ENCODE measurements around the gene TOGARAM2.

TOGARAM2 gene

DNA sequence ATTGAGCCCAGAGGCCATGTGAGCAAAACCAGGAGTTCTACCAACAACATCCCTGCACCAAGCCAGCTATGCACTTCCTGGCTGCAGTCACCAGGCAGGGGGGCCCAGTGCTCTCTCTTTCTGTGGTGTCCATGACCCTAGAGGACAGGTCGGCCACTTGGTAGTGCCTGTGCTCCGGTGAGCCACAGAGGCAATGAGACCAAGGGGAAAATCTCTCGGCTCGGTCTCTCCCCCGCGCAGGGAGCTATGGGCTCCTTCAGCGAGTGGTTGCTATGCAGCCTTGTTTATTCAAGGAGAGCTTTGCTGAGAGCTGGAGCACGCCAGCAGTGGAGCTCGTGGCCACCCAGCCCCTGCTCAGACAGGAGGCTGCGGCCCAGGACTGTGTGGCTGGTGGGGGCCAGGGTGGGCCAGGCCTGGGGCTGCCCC lies at the start of gene TOGARAM2:
TOGARAM2 (plus strand) TSS at position 283 of the 426 bp plus-strand sequence. CDS start 13,537 bp downstream, outside the sequence.
- peak in 29 of 51 donors; percentile 16 to 75 (median 50) for DNase-seq

DNA sequence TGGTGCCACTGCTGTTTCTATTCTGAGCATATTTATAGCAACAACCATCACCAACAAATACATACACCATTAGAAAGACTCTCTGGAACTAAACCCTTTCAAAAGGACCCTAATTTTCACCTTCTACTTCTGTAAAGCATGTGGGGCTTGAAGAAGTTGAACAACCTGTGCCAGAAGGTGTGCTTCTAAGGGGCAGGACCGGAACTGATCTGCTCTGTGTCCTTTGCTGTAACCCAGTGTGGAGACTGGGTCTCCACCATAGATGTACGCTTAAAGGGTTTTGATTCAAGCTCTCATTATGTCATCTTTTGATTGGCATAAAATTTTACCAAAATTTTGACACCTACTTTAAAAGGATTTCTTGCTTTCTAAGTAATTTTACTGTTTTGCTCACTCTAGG lies 46.3 kb upstream of the TOGARAM2 start:
- DNase-seq: no peak

DNA sequence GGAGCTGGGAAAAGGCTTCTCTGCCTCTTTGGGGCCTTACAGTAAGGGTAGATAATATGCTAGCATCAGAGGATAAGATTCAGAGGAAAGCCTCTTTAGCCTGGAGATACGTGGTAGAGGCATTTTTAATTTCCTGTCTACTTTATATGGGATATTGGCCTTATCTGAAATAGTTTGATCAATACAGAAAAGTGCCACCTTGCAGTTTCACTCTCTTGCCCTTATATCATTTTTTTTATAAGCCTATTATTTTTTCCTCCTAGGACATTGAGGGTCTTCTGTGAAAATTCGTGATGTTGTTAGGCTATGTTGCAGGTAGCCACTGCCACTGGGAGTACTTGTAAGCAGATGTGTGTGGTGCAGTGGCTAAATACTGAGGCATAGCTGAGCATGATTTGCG lies 40.1 kb upstream of the TOGARAM2 start:
- DNase-seq: no peak

DNA sequence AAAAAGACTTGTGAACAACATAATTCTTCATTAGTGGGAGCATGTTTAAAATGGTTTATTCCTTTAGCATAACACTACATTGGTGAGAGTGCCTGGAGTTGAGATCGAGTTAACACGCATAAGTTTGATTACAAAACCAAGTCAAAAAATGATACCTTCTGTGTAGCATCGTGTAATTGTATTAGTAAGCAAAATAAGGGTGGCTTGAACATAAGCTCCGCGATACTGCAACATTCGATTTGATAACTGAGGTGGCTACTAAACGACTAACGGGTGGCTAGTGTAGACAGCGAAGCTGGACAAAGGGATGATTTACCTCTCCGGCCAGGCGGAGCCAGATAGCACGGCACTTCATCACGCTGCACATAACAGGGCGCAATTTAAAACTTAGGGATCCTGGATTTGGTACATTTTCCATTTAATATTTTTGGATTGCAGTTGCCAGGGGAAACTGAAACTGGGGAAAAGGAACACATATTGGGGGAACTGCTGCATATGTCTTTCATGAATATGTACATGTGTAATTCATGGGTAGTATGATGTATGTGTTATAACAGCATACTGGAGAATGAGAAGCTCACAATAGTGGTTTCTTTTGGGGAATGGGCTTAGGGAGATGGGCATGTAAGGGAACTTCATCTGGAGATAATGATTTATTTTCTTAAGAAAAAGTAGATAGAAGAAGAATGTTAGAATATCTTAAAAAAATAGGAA lies 36.4 kb upstream of the TOGARAM2 start:
- DNase-seq: no peak

DNA sequence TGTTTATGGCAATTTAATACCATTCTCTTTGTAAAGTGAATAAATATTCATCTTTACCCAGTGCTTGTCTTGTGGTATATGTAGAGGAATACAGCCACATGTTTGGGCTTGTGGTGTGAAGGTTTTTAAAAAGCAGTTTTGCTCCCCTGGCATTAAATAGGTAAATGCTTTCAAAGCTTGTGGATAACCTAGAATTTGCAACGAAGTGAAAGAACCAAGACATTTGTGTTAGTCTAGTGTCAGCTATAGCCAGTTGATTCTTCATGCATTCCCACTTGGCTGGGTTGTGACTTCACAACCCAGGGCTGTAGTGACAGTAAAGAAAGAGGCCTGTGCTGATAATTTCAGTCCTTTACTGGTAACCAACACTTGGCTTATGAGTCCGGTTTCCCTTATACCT lies 32.9 kb upstream of the TOGARAM2 start:
- no peak for DNase-seq

DNA sequence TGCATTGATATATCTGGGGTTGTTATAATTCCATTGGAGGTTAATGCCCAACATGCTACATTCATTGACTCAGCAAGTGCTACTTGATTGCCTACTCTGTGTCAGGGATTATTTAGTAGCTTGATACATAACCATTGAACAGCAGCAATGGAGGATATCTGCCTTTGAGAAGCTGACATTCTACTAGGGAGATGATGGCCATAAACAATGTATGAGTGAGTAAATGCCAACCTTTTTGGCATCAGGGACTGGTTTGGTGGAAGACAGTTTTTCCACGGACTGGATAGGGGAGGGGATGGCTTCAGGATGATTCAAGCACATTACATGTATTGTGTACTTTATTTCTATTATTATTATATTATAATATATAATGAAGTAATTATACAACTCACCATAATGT lies 31.9 kb upstream of the TOGARAM2 start:
- DNase-seq: no peak

DNA sequence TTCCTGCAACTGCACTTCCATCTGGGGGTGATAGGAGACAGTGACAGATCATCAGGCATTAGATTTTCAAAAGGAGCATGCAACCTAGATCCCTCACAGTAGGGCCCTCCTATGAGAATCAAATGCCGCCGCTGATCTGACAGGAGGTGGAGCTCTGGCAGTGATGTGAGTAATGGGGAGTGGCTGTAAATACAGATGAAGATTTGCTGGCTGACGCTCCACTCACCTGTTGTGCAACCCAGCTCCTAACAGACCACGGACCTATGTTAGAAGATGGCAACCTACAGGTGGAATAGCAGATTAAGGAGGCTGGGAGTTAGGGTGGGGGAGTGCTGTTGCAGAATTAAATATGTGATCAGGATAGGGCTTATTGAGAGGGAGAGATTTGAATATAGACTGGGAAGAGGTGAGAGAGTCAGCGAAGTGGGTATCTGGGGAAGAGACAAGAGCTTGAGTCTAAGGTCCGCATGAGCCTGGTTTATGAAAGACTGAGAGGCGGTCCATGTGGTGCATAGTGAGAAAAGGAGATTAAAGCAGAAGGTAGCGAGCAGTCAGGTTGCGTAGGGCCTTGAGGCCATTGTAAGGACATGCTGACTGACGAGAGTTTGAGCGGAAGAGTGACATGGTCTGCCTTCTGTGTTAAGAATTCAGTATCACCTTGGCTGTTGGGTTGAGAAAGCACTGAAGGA lies 31.3 kb upstream of the TOGARAM2 start:
- no peak for DNase-seq

DNA sequence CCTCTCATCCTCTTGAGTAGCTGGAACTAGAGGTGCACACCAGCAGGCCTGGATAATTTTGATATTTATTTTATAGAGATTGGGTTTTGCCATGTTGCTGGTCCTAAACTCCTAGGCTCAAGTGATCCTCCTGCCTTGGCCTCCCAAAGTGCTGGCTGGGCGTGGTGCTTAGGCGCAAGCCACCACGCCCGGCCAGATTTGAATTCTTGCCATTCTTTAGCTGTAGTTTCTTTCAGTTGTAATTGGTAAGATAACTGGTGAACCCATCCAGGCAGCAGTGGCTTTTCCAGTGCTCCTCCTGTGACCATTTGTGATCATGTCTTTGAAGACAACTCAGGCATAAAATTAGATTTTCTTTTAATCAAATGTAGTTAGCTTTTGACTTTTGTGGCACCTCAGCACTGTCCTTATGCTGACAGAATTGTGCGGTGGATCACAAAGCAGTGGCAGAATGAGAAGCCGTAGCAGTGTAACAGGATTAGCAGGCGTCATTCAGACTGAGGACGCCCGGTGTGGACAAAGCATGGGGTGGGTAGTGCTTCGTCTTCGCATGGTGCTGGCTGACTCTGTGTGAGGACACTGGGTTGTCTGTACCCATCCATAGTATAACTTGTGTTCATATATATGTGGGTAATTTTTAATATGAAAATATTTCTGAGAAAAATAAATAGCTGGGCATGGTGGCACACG lies 30.0 kb upstream of the TOGARAM2 start:
- DNase-seq: no peak

DNA sequence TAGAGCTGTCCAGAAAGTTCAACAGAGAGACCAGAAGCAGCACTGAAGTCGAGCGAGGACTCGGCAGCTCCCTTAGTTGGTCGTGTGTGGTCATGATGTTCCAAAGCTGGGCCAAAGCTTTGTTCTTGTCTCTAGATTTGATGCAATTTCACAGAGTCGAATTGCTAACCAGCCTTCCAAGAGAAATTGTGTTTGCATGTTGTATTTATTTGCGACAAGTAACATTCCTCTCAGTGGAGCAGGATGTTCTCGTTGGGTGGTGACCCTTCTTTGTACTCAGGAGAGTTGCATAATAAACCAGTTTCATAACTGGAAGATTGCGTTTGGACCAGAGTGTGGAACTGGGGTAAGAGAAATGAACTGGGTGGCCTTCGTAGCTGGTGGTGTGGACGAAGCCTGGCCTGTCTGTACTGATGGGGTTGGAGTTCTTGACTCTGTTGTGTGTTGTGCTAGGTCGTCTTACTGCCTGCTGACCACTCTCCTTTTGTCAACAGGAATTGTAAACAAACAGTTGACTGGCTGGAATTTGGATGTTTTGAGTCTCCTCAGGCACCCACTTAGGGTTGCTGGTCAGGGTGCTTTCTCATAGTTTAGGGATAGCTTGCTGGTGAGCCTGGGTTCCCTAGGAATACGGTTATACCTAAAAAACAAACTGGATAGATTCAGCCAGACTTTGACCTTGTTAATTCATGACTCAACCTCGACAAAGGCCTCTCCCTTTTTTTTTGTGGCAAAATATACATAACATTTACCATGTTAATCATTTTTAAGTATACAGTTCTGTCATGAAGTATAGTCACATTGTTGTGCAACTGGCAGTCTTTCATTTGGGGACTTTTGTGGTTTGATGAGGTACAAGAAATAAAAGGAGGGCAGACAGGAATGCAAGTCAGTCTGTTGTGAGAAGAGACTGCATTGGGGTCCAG lies 28.9 kb upstream of the TOGARAM2 start:
- peak in 1 of 51 donors; percentile 26 for DNase-seq

DNA sequence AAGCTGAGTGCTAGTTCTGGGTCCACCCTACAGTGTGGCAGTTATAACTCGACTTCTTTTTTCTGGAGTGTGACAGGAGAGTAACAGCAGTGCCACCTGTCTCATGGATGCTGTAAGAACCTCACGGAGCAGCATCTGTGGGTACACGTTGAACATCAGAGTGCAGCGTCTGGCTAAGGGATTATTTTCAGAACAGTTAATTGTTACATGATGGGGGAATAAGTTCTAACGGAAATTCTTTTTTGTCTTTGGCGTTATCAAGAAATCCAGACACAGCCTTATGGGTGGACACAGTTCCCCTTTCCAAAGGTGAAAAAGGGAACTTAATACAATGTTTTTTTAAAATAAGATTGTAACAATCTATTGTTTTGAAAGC lies 28.3 kb upstream of the TOGARAM2 start:
- DNase-seq: peak in 1 of 51 donors; percentile 20

DNA sequence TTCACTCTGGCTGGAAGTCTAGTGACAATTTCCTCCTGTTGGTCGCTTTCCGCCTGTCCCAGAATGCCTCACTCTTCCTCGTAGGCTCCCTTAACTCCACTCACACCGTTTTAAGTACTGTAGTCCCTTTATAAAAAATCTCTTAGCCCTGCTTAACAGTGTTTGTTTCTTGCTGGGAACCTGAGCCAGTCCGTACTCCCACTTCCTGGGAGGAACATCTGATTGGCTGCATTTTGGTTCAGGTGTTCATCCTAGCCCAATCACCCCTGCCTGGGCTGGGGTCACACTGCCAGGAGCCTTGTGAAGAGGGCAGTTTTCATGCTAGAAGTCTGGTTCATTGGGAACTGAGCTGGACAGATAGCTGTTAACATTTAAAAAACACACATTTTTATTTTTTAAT lies 25.6 kb upstream of the TOGARAM2 start:
- no peak for DNase-seq

DNA sequence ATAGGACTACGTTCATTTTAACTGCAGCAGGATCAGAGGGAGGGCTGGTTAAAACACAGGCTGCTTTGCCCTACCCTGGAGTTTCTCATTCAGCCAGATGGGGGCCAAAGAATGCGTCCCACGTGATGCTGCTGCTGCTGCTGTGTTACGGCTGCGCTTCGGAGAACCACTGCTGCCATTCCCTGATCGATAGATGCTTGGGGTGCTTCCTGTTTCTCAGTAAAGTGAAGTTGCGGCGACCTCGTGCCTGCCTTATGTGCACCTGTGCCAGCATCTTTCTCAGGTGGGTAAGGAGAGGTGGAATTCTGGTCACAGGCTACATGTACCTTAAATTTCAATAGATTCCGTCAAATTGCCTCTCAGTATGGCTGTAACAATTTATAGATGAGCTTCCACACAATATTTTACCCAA lies 24.7 kb upstream of the TOGARAM2 start:
- DNase-seq: peak in 10 of 51 donors; percentile 4 to 58 (median 22)

DNA sequence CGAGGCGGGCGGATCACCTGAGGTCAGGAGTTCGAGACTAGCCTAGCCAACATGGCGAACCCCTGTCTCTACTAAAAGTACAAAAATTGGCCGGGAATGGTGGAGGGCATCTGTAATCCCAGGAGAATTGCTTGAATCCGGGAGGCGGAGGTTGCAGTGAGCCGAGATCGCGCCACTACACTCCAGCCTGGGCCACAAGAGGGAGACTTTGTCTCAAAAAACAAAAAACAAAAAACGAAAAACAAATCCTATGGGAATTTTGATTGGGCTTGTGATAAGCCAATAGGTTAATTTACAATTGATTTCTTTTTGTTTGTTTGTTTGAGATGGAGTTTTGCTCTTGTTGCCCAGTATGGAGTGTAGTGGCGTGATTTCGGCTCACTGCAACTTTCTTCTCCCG lies 24.2 kb upstream of the TOGARAM2 start:
- peak in 1 of 51 donors; percentile 20 for DNase-seq

DNA sequence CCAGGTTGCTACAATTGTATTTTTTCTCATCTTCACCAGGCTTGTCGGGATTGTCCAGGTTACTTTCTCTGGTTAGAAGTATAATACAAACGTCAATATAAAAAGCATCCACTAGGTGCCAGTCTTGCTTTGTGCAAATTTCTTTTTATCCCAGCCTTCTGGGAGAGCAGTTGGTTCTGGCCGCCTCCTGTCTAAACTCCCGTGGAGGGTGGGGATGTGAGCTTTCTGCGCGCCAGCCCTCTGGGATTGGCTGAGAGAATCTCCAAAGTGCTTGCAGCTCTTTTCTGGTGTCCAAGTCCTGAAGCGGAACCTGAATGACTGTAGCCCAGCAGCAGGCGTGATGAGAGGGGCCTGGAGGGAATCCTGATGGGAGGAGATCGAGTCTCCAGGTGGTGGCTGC lies 22.4 kb upstream of the TOGARAM2 start:
- DNase-seq: peak in 40 of 51 donors; percentile 9 to 79 (median 48)

DNA sequence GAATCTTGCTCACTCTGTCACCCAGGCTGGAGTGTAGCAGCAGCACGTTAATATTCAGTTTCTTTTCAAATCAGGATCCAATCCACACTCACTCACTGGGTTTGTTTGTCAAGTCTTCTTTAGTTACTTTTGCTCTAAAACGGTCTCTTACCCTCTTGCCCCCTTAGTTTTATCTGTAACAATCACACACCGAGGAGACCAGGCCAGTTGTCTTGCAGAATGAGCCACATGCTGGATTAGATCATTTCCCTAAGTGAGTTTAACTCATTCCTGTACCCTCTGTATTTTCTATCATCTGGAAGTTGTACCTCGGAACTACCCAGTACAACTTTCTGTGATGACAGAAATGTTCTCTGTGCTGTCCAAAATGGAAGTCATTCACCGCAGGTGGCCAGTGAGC lies 20.7 kb upstream of the TOGARAM2 start:
- no peak for DNase-seq

DNA sequence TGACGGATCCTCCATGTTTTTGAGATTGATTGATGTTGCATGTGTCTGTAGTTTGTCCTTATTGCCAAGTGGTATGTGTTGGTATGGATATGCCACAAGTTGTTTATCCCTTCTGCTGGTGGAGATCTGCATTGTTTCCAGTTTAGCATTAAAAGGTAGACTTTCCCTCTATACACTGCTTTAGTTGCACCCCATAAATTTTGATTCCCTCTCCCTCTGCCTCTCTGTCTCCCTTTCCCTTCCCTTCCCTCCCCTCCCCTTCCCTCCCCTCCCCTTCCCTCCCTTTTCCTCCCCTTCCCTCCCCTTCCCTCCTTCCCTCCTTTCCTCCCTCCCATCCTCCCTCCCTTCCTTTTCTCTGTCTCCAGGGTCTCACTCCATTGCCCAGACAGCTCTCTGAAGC lies 18.6 kb upstream of the TOGARAM2 start:
- DNase-seq: no peak

DNA sequence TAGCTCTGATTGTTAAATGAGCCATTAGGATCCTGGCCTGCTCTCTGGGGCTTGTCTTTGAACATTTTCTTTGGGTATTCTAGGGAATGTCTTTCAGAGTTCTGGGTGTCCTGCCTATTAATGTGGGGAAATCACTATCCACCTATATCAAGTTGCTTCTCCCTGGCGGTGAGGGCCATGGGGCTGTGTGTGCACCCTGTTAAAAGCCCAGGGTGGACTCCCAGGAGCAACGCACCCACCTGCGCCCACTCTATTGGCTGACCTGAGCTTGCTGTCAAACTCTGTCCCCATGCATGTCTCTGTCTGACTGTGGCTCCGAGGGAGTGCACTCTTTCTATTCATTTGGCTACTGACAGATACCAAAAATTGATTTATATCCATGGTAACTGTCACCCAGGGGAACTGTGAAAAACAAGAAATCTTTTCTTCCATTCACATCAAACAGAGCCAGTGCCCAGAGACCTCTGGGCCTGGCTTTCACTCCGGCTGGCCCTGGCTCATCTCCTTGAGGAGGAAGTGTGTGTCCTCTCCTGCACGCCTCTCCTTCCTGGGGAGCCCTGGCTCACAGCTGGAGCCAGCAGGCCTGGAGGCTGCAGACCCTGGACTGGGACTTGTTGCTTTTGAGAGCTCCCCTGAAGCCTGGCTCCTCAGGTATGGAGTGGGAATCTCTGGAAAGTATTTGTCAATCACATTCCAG lies 10.5 kb upstream of the TOGARAM2 start:
- peak in 19 of 51 donors; percentile 10 to 75 (median 33) for DNase-seq

DNA sequence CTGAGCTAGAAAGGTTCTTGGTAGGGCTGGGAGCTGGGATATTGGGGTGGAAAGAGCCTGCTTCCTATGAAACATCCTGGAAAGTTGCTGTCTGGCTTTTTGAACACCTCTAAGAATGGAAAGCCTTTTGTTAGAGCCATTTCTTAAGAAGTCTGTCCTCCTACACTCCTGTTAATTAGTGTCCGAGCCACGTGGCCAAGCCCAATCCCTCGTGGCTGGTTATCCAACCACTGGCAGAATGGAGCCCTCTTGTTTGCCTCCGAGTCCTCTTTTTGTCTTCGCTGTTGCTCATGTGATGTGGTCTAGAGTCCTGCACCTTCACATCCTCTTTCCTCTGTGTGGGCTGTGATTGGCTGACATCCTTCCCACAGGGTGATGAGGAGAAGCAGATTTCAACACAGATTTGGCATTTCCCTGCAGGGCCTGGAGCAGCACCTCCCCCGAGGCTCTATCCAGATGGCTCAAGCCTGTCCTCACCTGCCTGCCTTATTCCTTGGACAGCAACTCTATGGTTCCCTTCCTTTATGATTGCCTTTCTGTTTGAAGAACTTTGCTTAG lies 8.2 kb upstream of the TOGARAM2 start:
- DNase-seq: no peak

DNA sequence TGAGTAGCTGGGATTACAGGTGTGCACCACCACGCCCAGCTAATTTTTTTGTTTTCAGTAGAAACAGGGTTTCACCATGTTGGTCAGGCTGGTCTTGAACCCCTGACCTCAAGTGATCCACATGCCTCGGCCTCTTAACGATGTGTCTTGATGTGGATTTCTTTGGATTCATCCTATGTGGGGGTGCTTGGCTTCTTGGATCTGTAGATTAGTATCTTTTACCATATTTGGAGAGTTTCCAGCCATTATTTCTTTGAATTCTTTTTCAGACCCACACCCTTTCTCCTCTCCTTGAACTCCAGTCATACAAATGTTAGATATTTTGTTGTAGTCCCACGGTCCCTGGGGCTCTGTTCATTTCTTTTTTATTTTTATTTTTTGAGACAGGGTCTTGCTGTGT lies 6.8 kb upstream of the TOGARAM2 start:
- no peak for DNase-seq

DNA sequence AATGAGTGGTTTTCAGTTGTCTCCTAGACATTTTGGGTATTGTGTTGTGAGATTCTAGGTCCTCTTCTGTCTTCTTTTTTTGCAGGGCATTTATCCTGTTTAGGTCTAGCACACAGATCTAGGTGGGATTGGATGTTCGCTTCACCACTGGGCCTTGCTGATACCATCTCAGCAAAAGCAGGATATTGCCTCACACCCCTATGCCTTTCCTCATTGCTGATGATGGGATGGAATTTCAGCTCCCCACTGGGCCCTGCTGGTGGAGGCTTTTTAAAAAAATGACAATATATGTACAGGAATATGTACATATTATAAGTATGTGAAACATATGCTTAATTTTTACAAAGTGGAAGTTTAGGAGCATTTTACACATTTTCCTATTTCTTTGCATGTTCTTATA lies 5.4 kb upstream of the TOGARAM2 start:
- DNase-seq: no peak

Data from hypothalamus (tissue), 51 donors.